Measurements from ENCODE around the gene ERC1.

The ERC1 gene

GRCh38 chr12:1525858-1526257, 534.8 kb downstream of the ERC1 start:
- DNase-seq = no peak

- DNase-seq = no peak
These were observed 536.8 kb downstream of the ERC1 start for GRCh38 chr12:1527789-1528188.

DNA sequence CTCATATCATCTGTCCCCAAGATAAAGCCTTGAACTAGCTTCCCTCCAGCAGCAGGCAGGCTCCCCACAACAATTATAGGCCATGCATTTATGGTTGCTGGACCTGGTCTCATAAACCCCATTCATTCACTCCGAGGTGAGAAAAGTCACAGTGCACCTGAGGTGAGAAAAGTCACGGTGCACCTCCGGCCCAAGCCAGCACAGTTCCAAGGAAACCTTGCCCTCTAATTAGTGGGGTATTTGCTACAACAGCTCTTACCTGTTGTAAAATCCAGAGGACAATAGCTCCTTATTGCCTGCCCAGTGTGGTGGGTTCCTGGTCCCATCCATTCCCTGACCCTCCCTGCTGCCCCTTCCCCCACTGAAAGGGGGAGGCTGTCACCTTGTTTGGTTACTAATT, 537.8 kb downstream of the ERC1 start:
- no peak for DNase-seq

DNA sequence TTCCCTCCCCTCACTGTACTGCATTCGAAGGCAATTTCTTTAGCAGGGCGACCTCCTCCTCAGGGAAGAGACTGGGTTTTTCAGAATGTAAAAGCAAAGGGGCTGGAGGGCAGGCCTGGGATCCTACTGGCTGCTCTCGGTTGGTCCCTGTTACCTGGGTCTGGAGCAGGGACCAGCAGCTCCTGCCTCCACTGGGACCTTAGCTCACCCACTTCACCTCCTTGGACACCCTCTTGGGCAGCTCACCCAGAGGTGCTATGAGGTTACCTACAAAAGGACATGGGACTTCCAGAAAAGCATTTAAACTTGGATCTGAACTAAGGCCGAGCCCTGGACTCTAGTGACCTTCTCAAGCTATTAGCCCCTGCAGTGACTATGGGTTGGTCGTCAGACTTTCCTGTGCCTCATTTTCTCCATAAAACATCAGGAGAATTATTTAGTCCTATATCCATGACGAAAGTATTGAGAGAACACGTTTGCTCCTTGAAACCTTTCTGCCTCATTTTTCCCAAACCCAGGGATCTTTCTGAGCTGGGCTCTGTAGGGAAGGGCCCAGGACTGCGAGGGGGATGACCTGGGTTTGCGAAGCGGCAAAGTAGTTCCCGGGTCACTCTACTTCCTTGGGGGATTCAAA, 538.3 kb downstream of the ERC1 start:
- DNase-seq = no peak

DNA sequence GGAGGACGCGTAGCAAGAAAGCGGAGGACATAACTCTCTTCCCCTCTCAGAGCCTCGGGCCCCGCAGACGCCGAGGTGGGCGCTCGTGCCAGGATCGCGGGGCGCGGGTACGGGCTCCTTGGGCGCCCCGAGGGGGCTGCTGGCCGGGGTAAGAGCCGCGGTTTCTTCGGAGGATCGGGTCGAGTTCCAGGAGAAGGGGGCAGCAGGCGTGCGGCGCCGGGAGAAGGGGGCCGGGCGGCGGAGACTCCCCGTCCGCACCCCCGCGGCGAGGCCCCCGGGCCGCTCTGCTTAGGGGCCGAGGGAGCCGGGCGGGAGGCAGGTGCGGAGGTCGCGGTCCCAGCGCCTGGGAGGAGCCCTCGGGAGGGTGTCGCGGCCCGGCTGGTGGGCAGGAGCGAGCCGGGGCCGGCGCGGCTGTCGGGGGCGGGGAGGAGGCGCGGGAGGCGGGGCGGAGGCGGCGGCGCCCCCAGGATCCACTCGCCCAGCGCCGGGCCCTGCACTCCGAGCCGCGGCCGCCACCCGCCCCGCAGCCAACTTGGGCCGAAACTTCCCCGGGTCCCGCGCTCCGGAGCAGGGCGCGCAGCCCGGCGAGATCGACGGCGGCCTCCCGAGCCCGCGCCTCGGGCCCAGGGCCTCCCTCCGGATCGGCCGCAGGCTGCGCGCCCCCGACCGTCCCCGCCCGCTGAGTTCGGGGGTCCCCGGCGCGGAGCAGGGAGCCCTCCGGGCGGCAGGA, 539.0 kb downstream of the ERC1 start:
- DNase-seq = no peak

DNA sequence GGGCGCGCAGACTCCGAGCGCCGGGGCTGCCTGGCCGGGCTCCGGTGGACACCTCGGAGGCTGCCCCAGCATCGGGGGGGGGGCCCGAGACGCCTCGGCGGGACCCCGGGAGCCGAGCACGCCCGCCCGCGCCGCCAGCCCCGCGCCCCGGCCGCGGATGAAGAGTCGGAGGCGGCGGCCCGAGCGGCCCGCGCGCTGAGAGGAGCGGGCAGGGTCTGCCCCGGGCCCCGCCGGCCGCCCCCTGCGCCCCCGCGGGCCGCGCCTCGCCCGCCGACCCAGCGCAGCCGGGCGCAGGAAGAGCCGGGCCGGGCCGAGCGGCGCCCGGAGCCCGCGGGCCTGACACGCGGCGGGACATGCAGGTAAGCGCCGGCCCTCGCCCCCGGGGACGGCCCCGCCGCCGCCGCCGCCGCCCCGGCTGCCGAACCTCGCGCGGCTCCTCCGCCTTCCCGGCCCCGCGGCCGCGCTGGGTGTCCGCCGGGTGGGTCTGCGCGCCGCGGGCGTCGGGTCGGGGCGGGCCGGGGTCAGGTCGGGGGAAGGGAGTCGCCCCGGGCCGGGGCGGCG, 539.6 kb downstream of the ERC1 start:
- DNase-seq = no peak

- no peak for DNase-seq
These were observed 540.2 kb downstream of the ERC1 start for GRCh38 chr12:1531153-1531653.

DNA sequence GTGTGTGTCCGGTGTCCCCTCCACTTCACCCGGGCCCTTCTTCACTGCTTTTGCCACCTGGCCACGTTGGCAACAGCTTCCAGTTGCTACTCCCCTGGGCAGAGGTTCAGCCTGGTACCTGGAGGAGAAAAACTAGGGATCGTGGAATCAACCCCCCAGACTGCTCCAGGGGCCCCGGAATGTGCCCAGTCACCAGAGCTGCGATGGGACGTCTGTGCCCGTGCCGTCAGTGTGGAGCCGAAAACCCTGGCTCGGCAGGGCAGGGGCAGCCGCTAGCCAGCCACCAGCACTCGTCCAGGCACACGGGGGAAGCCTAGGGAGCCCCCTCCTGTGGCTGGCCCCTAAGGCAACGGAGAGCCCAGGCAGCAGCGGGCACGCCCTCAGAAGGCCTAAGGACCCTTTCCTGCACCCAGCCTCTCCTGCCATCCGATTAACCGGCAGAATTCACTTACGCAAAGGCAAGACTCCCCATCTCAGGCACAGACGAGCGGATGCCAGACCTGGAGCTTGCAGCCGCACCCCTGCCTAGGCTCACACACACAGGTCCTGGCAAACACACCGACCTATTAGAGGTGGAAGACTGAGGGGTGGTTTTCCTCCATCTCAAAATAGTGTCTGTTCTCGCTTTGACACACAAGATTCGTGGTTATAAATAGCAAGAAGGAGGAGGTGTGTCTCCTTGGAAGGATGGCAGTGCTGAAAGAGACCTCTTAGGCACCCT, 540.8 kb downstream of the ERC1 start:
- peak; percentile 51 for DNase-seq

DNA sequence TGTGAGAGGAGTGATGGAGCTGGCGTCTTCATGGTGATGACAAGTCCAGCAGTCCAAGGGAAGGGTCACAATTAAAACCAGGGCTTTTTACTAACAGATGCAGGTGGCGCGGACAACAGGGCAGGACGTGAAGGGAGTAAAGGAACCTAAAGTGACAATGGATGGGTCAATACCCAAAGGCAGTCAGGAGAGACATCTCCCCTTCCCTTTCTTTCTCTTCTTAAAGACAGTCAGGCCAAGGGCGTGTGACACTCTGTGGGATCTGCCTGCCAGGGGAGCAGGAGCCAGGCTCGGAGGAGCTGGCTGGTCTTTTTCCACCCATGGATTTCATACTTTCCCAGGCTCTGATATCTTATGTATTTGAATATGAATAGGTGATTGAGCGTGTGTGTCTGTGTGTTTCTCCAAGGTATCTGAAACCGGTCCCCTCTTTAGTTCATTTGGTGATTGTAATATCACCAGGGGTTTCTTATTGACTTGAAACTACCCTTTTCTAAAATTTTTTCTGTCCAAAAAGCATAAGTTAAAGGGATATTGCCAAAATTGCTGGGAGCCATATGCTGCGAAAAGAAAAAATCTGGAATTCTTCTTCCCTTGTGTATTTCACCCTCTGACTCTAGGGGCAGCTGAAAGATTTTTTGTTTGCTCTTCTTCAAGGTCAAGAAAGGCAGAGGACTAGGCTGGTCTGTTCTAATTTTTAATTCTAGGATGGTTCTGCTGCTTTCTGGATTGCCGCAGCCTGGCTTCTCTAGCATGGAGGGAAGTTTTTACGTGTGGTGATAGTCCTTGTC, 541.5 kb downstream of the ERC1 start:
- no peak for DNase-seq

DNA sequence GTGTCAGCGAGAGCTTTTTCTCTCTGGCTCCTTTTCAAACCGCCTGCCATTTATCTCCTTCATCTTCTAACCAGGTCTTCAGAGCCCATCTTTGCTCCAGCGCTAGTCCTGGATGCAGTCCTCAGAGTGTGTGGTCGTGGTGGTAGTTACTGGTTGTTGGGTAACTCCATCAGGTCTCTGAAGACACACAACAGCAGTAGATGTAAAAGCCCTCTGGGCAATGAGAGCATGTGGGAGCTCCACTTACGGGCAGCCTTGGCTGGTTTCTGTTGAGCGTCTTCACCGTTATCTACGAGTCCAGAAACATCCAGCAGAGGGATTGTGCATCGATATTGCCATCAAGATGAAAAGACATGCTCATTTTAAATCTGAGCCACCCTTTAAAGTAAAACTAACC, 542.2 kb downstream of the ERC1 start:
- DNase-seq = peak; percentile 40

- peak; percentile 80 for DNase-seq
These were observed 542.7 kb downstream of the ERC1 start for GRCh38 chr12:1533602-1534304.

DNA sequence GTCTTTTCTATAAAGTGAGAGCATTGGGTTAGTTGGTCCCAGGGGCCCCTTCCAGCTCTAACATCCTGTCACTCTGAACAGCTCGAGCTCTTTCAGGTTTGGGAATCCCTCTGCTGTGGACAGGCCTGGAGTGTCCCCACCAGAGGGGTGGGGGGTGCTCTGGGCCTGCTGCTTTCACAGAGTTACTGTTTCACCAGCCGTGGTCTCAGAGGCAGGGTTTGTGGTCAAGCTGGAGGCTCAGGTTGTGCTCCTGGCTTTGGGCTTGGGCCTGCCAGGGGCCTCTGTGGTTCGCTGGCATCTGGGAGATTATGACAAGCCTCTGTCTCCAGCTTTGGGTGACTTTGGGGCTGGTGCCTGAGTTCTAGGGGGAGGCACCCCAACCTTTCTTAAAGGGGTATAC, 543.7 kb downstream of the ERC1 start:
- peak; percentile 31 for DNase-seq

GRCh38 chr12:1536817-1537216, 545.8 kb downstream of the ERC1 start:
- no peak for DNase-seq

DNA sequence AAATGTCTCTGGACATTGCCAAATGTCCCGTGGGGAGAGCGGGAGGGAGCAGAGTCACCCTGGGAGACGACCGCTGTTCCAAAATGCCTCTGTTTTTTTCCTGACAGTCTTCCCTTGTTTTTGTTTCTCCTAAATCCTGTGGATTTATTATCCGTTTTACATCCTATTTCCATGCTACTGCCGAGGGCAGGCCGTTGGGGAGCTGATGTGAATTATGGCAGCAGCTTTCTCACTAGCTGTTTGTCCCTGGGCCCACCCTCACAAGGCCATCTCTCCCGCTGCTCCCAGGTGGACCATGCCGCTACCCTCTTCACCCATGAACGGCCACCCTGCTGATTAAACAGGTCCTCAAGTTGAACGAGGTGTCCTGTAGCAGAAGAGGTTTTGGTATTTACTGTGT, 548.1 kb downstream of the ERC1 start:
- no peak for DNase-seq

GRCh38 chr12:1540690-1541089, 549.7 kb downstream of the ERC1 start:
- no peak for DNase-seq

- no peak for DNase-seq
These were observed 551.6 kb downstream of the ERC1 start for GRCh38 chr12:1542599-1542998.

DNA sequence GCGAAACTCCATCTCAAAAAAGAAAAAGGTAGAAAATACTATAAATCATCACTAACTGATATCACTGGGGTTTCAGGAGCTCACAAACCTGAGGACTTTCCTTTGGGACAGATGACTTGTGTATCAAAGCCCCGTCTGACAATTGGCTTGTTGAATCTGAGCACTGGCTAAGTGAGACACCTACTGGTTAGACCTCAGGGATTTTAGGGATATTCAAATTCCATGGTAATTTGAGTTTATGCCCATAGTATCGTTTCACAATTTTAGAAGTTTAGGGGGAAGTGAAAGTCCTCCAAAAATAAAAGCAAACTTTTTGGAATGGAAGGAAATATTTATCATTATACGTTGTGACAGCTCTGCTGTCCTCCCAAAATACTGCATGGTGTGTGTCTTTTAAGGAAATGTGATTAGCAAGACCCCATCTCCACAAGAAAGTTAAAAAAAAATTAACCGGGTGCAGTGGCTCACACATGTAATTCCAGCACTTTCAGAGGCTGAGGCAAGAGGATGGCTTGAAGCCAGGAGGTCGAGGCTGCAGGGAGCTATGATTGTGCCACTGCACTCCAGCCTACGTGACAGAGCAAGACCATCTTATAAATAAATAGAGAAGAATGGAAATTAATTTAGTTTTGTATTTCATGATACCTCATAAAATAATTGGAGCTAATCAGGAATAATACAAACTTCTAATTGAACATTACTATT, 554.1 kb downstream of the ERC1 start:
- no peak for DNase-seq
